ENCODE data around the gene FAM185A.
"Not testable (repeated sequence)": the region's sequence is repeated elsewhere in the genome, so short reads cannot be mapped to it uniquely, and the experiment has no call there.

FAM185A gene

GRCh38 chr7:102833343-102833742 is 84.5 kb downstream of the FAM185A start:
- TF ChIP-seq CTCF (IDR thresholded peaks at IDR 0.05; ENCODE audit: borderline replicate concordance, control extremely low read depth, extremely low read depth, insufficient read depth, missing control alignments) = no peak
- DNase-seq (ENCODE audit: low spot score) = no peak
- in situ Hi-C loops (cut with MboI; ENCODE audit: low sequenced_read_pairs, unreplicated experiment) = no loop called here

GRCh38 chr7:102834466-102834865 is 85.7 kb downstream of the FAM185A start:
- in situ Hi-C loops (cut with MboI; ENCODE audit: low sequenced_read_pairs, unreplicated experiment) = no loop called here
- TF ChIP-seq CTCF (IDR thresholded peaks at IDR 0.05; ENCODE audit: borderline replicate concordance, control extremely low read depth, extremely low read depth, insufficient read depth, missing control alignments) = no peak
- DNase-seq (ENCODE audit: low spot score) = no peak

GRCh38 chr7:102834999-102835398 is 86.2 kb downstream of the FAM185A start:
- no peak for TF ChIP-seq CTCF (IDR thresholded peaks at IDR 0.05; ENCODE audit: borderline replicate concordance, control extremely low read depth, extremely low read depth, insufficient read depth, missing control alignments)
- in situ Hi-C loops (cut with MboI; ENCODE audit: low sequenced_read_pairs, unreplicated experiment) = no loop called here

GRCh38 chr7:102836191-102836919 is 87.6 kb downstream of the FAM185A start:
- TF ChIP-seq CTCF (IDR thresholded peaks at IDR 0.05; ENCODE audit: borderline replicate concordance, control extremely low read depth, extremely low read depth, insufficient read depth, missing control alignments) = no peak
- in situ Hi-C loops (cut with MboI; ENCODE audit: low sequenced_read_pairs, unreplicated experiment) = no loop called here
- DNase-seq (ENCODE audit: low spot score) = no peak

More at GRCh38 chr7:102834999-102835398, 86.2 kb downstream of the FAM185A start:
- peak; percentile 57 for DNase-seq (ENCODE audit: low spot score)

GRCh38 chr7:102836977-102837376 is 88.2 kb downstream of the FAM185A start:
- in situ Hi-C loops (cut with MboI; ENCODE audit: low sequenced_read_pairs, unreplicated experiment) = no loop called here
- no peak for DNase-seq (ENCODE audit: low spot score)
- no peak for TF ChIP-seq CTCF (IDR thresholded peaks at IDR 0.05; ENCODE audit: borderline replicate concordance, control extremely low read depth, extremely low read depth, insufficient read depth, missing control alignments)

GRCh38 chr7:102837802-102838201 is 89.0 kb downstream of the FAM185A start:
- no peak for TF ChIP-seq CTCF (IDR thresholded peaks at IDR 0.05; ENCODE audit: borderline replicate concordance, control extremely low read depth, extremely low read depth, insufficient read depth, missing control alignments)
- in situ Hi-C loops (cut with MboI; ENCODE audit: low sequenced_read_pairs, unreplicated experiment) = no loop called here
- DNase-seq (ENCODE audit: low spot score) = no peak

GRCh38 chr7:102838572-102839101 is 89.8 kb downstream of the FAM185A start:
- in situ Hi-C loops (cut with MboI; ENCODE audit: low sequenced_read_pairs, unreplicated experiment) = not testable (repeated sequence)

More at GRCh38 chr7:102838572-102839101, 89.8 kb downstream of the FAM185A start:
- not testable (repeated sequence) for DNase-seq (ENCODE audit: low spot score)
